MCF 10A (cell line): Measurements from ENCODE around the gene FSCN2. TPM values are rescaled to one million over a fixed set of nuclear protein-coding genes. Genes with fewer than 3 reads are reported as not detected.
A peak's percentile ranks its signal among the peaks of the same experiment; 100 is the strongest.

ENCODE experiments used
- BruUV-seq: library from RNA; stranded (reverse); fragments of 400-500 nt; replicated peaks from 2 replicates; lab custom pipeline; 2021; lab: Mats Ljungman, UMichigan
- CTCF ChIA-PET: fragments of 300-600 bp; sonication (Branson Sonifier 250); formaldehyde crosslinking; extraction: SDS; loops from one replicate; lab custom pipeline; 2021; ENCODE audit warnings: antibody characterized with exemption, inconsistent platforms; lab: Yijun Ruan, JAX
- POLR2A ChIA-PET: fragments of 300-600, 350-650 bp; sonication (Branson Sonifier 250); formaldehyde crosslinking; extraction: SDS; loops from one replicate; lab custom pipeline; 2020; ENCODE audit warnings: antibody characterized with exemption, inconsistent platforms; lab: Yijun Ruan, JAX
- DNase-seq: peaks from one replicate; pipeline ENCODE4 v3.0.0-alpha.2; 2018; ENCODE audit not compliant: unreplicated experiment
- H3K27ac Mint-ChIP-seq: one replicate; pipeline ENCODE4 v1.8.0; 2022; ENCODE audit warnings: mild to moderate bottlenecking, low read depth, mixed read lengths; ENCODE audit not compliant: unreplicated experiment
- H3K27me3 Mint-ChIP-seq: one replicate; pipeline ENCODE4 v1.8.0; 2022; ENCODE audit warnings: mixed read lengths; ENCODE audit not compliant: insufficient read depth, unreplicated experiment
- H3K36me3 Mint-ChIP-seq: one replicate; pipeline ENCODE4 v1.8.0; 2022; ENCODE audit warnings: mild to moderate bottlenecking, moderate library complexity, mixed read lengths; ENCODE audit not compliant: insufficient read depth, unreplicated experiment
- H3K4me1 Mint-ChIP-seq: one replicate; pipeline ENCODE4 v1.8.0; 2022; ENCODE audit warnings: mixed read lengths; ENCODE audit not compliant: insufficient read depth, unreplicated experiment
- H3K4me3 Mint-ChIP-seq: one replicate; pipeline ENCODE4 v1.8.0; 2022; ENCODE audit warnings: mild to moderate bottlenecking, moderate library complexity, mixed read lengths; ENCODE audit not compliant: unreplicated experiment
- H3K9me3 Mint-ChIP-seq: one replicate; pipeline ENCODE4 v1.8.0; 2022; ENCODE audit warnings: mixed read lengths; ENCODE audit not compliant: unreplicated experiment
- CTCF ChIP-seq: fragments of 200-600 bp; IDR thresholded peaks from one replicate; pipeline ENCODE4 v1.8.0; 2022; ENCODE audit warnings: antibody characterized with exemption, mild to moderate bottlenecking; ENCODE audit not compliant: unreplicated experiment
- intact Hi-C: fragments of 100-400 bp; cut with micrococcal nuclease; formaldehyde crosslinking; loops from 2 replicates; pipeline ENCODE4 v1.14.1; 2022
- total RNA-seq: library from RNA; stranded (reverse); gene quantifications from 2 replicates; pipeline ENCODE4 v1.2.3, GENCODE V29; 2022

FSCN2 gene
- total RNA-seq, 1 experiment from 2014 or later: not detected

- DNase-seq: no peak
- CTCF ChIA-PET: interaction anchor here (1.0 to 2.7 kb wide), 2 partner anchors 9 to 32 kb away, joined by 4 to 21 read pairs; no protein-coding TSS in a partner anchor
- TF ChIP-seq CTCF: no peak
- POLR2A ChIA-PET: interaction anchor here (0.7 to 1.3 kb wide), 3 partner anchors 9 to 386 kb away, joined by 3 read pairs; partner anchors contain the start of gene FAAP100
- peaks cover 72% of the 10 kb centered on the region for H3K36me3 Mint-ChIP-seq
- H3K4me1 Mint-ChIP-seq: peaks cover 14% of the 10 kb centered on the region
- intact Hi-C loops: no loop called here
- no peaks in the 10 kb centered on the region for H3K9me3 Mint-ChIP-seq
- H3K27me3 Mint-ChIP-seq: no peaks in the 10 kb centered on the region
- H3K27ac Mint-ChIP-seq: peak overlapping the region; percentile 71
- no peak overlapping the region for H3K4me3 Mint-ChIP-seq
- no TSS peak for BruUV-seq
Observed at GRCh38 chr17:81568416-81568815, 40.2 kb downstream of the FSCN2 start.

- Mint-ChIP-seq H3K4me1 (peaks cover 14% of the 10 kb centered on the region), H3K9me3 (no peaks in the 10 kb centered on the region), H3K27me3 (no peaks in the 10 kb centered on the region), H3K4me3 (no peak overlapping the region), H3K27ac (no peak overlapping the region), H3K36me3 (peaks cover 61% of the 10 kb centered on the region)
- no peak for TF ChIP-seq CTCF
- no peak for DNase-seq
- ChIA-PET POLR2A (interaction anchor here (0.6 to 1.3 kb wide), 3 partner anchors 8 to 28 kb away, joined by 3 read pairs; no protein-coding TSS in a partner anchor), CTCF (interaction anchor here (0.9 to 1.0 kb wide), 2 partner anchors 31 to 51 kb away, joined by 3 to 6 read pairs; no protein-coding TSS in a partner anchor)
- no TSS peak for BruUV-seq
- intact Hi-C loops: no loop called here
Observed at GRCh38 chr17:81569986-81570514, 41.9 kb downstream of the FSCN2 start.

GRCh38 chr17:81570964-81571363 lies 42.8 kb downstream of the FSCN2 start:
- POLR2A ChIA-PET: interaction anchor here (0.5 kb wide), 1 partner anchor 19 kb away, joined by 3 read pairs; no protein-coding TSS in a partner anchor
- TF ChIP-seq CTCF: no peak
- no peaks in the 10 kb centered on the region for H3K27me3 Mint-ChIP-seq
- no peak for DNase-seq
- BruUV-seq: no TSS peak
- H3K4me1 Mint-ChIP-seq: peaks cover 16% of the 10 kb centered on the region
- no peaks in the 10 kb centered on the region for H3K9me3 Mint-ChIP-seq
- peaks cover 53% of the 10 kb centered on the region for H3K36me3 Mint-ChIP-seq
- intact Hi-C loops: no loop called here
- H3K4me3 Mint-ChIP-seq: no peak overlapping the region
- CTCF ChIA-PET: interaction anchor here (0.9 to 1.0 kb wide), 2 partner anchors 30 to 52 kb away, joined by 3 to 4 read pairs; no protein-coding TSS in a partner anchor
- no peak overlapping the region for H3K27ac Mint-ChIP-seq

- no peaks in the 10 kb centered on the region for H3K9me3 Mint-ChIP-seq
- no peak for TF ChIP-seq CTCF
- intact Hi-C loops: no loop called here
- no peak overlapping the region for H3K4me3 Mint-ChIP-seq
- POLR2A ChIA-PET: interaction anchor here (0.6 kb wide), 1 partner anchor 130 kb away, joined by 3 read pairs; no protein-coding TSS in a partner anchor
- H3K36me3 Mint-ChIP-seq: peaks cover 53% of the 10 kb centered on the region
- BruUV-seq: no TSS peak
- H3K27me3 Mint-ChIP-seq: no peaks in the 10 kb centered on the region
- H3K27ac Mint-ChIP-seq: no peak overlapping the region
- CTCF ChIA-PET: interaction anchor here (0.6 kb wide), 1 partner anchor 142 kb away, joined by 3 read pairs; no protein-coding TSS in a partner anchor
- peaks cover 21% of the 10 kb centered on the region for H3K4me1 Mint-ChIP-seq
- no peak for DNase-seq
Observed at GRCh38 chr17:81572563-81573168, 44.5 kb downstream of the FSCN2 start.
